ENCODE results near the gene MYDGF. TPM values are rescaled to one million over a fixed set of nuclear protein-coding genes. Genes with fewer than 3 reads are reported as not detected.
A peak's percentile ranks its signal among the peaks of the same experiment; 100 is the strongest.

Gene MYDGF
- total and polyA plus RNA-seq, 9 of the 15 experiments (the other 6 are each of a cell fraction or from before 2014, with no cell fraction given): 4.2 to 141 (median 82.1) TPM

GRCh38 chr19:4624733-4625362 is 45.3 kb downstream of the MYDGF start:
- FAIRE-seq: peak; percentile 57
- BruUV-seq (replicated peaks): no TSS peak
- CTCF ChIA-PET (ENCODE audit: low intra/inter-chr PET ratio): interaction anchor here (1.2 kb wide), 1 partner anchor 9 kb away, joined by 4 read pairs; no protein-coding TSS in a partner anchor
- Histone ChIP-seq H3K4me1 (replicated peaks in 1 of 2; ENCODE audit: control insufficient read depth in 2 of 2, insufficient read depth in 2 of 2, low read length in 2 of 2) (peaks cover 9 to 13% of the 10 kb centered on the region in 2 experiments; a peak in 4 of 5 replicates), H3K9me1 (ENCODE audit: control insufficient read depth, insufficient read depth, low read length) (no peaks in the 10 kb centered on the region), H3K36me3 (ENCODE audit: control insufficient read depth, insufficient read depth, low read length) (no peaks in the 10 kb centered on the region), H3K79me2 (ENCODE audit: control insufficient read depth, insufficient read depth, low read length) (no peaks in the 10 kb centered on the region), H3K27me3 (ENCODE audit: control insufficient read depth in 2 of 2, insufficient read depth in 2 of 2, low read length in 2 of 2) (no peaks in the 10 kb centered on the region; a peak in 1 of 5 replicates), H4K20me1 (replicated peaks; ENCODE audit: control insufficient read depth, insufficient read depth, low read length) (no peaks in the 10 kb centered on the region), H3K9ac (ENCODE audit: insufficient read depth in 1 of 2, low read depth in 2 of 2, low read length in 2 of 2) (no peak overlapping the region), H3K4me2 (ENCODE audit: insufficient read depth, low read length) (no peak overlapping the region), H3K4me3 (no peak overlapping the region), H3K27ac (ENCODE audit: extremely low read depth, low read depth, low read length) (0 out of 3 replicates have a peak overlapping the region, but pooled peaks have one; percentile 17), H3K9me3 (replicated peaks; ENCODE audit: control insufficient read depth, insufficient read depth, low read depth, low read length) (no peaks in the 10 kb centered on the region), H2AFZ (ENCODE audit: low read depth, low read length) (peak overlapping the region; percentile 67; the same call in 1 of the 2 replicates)
- POLR2A ChIA-PET: interaction anchor here (0.7 kb wide), 1 partner anchor 101 kb away, joined by 3 read pairs; no protein-coding TSS in a partner anchor
- in situ Hi-C loops (cut with MboI): no loop called here
- DNase-seq (ENCODE audit: extremely low read depth in 1 of 4, low spot score in 3 of 4): peak; percentile 43 to 69 (median 54)
- WGBS (ENCODE audit: insufficient coverage, low coverage, missing lambda C conversion rate): 24% methylated on average over 6 of the region's 6 CpGs
- intact Hi-C loops (cut with micrococcal nuclease): no loop called here
- ATAC-seq: peak; percentile 75
- TF ChIP-seq NCOA1 (IDR thresholded peaks at IDR 0.05; ENCODE audit: low read depth) (no peak), RAD21 (CRISPR knock-in tag; conservative IDR thresholded peaks at IDR 0.05 in 1 of 2, IDR thresholded peaks at IDR 0.05 in 1 of 2) (peak in 1 of 2 experiments; percentile 32; a peak in 1 of 4 replicates), MECOM (CRISPR knock-in tag; IDR thresholded peaks at IDR 0.05) (no peak), REST (IDR thresholded peaks at IDR 0.05; ENCODE audit: borderline replicate concordance) (peak; percentile 26), REST (CRISPR knock-in tag; IDR thresholded peaks at IDR 0.05; ENCODE audit: low read depth) (no peak), RBM14 (IDR thresholded peaks at IDR 0.05; ENCODE audit: borderline replicate concordance, insufficient read depth, low read depth, low read length) (no peak), SMAD1 (IDR thresholded peaks at IDR 0.05; ENCODE audit: low read depth, low read length, partially characterized antibody) (no peak), BCOR (IDR thresholded peaks at IDR 0.05) (0 out of 2 replicates have a peak, but pooled peaks have one; percentile 42), ESRRB (CRISPR knock-in tag; IDR thresholded peaks at IDR 0.05; ENCODE audit: borderline replicate concordance) (no peak), POLR2B (IDR thresholded peaks at IDR 0.05; ENCODE audit: low read depth, partially characterized antibody) (no peak), THRA (IDR thresholded peaks at IDR 0.05) (no peak), CEBPB (tag; IDR thresholded peaks at IDR 0.05) (0 out of 2 replicates have a peak, but pooled peaks have one; percentile 29)

Measured in K562 (cell line).